LNCAP (cell line): ENCODE measurements around the gene SFXN1.

Experiments used
- TF ChIP-seq, protein P1 (sequence below): fragments of 450-650 bp; IDR thresholded peaks from 2 replicates; pipeline ENCODE4 v1.5.1; 2017; ENCODE audit warnings: mild to moderate bottlenecking

The SFXN1 gene

DNA sequence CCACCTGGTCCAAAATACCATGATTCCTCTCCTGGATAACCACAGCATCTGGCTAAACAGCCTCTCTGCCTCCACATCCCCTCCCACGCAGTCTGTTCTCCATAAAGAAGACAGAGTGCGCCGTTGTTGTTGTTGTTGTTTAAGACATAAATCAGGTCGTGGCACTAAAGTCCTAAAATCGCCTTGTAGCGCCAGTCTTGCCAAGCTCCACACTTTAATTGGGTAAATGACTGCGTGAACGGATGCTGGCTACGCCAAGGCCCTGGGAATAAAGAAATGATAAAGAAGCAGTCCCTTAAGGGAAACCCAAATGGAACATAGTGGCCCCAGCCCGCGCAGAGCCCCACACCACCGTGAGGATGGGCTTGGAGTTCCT, 364 bp upstream of the SFXN1 start:
- TF ChIP-seq, protein P1, sequence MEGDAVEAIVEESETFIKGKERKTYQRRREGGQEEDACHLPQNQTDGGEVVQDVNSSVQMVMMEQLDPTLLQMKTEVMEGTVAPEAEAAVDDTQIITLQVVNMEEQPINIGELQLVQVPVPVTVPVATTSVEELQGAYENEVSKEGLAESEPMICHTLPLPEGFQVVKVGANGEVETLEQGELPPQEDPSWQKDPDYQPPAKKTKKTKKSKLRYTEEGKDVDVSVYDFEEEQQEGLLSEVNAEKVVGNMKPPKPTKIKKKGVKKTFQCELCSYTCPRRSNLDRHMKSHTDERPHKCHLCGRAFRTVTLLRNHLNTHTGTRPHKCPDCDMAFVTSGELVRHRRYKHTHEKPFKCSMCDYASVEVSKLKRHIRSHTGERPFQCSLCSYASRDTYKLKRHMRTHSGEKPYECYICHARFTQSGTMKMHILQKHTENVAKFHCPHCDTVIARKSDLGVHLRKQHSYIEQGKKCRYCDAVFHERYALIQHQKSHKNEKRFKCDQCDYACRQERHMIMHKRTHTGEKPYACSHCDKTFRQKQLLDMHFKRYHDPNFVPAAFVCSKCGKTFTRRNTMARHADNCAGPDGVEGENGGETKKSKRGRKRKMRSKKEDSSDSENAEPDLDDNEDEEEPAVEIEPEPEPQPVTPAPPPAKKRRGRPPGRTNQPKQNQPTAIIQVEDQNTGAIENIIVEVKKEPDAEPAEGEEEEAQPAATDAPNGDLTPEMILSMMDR, result no peak

GRCh38 chr5:175479125-175479881, 943 bp downstream of the SFXN1 start:
- TF ChIP-seq, protein P1, result no peak

GRCh38 chr5:175483337-175483736, 5.0 kb downstream of the SFXN1 start:
- TF ChIP-seq, protein P1, result no peak

DNA sequence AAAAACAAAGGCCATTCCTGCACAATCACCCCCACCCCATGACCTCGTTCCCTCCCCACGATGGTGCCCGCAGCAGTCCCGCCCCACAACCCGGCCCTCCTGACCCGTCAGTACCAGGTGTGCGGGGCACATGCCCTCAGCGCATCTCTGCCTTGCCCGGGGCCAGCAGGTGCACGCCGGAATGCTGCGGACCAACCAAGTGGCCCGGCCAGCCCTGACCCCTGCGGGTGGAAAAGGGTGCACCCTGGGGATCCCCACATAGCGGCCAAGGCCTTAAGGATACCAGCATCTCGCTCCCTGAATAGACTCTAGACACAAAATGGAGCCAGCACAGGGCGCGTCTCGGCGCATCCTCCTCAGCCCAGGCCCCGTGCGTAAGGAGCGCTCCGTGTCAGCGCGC, 6.0 kb downstream of the SFXN1 start:
- TF ChIP-seq, protein P1, result no peak

- TF ChIP-seq, protein P1, result no peak
Measured at GRCh38 chr5:175484829-175485228, 6.5 kb downstream of the SFXN1 start.

DNA sequence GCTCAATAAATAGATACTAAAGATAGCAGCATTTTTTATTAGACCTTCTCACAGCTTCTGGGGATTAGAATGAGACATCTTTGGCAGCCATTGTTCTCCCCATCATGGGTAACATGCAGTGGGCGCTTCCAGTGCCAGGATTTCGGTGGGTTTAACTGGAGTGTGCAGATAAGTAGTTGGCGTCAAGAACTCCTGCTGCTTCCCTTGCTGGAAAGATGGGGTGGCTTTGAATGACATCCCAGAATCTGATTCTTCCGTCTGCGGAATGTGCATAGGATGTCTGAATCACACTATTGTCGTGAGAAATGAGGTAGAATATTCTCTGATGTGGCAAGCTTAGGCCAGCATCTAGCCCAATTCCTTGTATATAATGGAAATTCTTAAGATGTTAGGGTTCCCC, 7.3 kb downstream of the SFXN1 start:
- TF ChIP-seq, protein P1, result no peak

DNA sequence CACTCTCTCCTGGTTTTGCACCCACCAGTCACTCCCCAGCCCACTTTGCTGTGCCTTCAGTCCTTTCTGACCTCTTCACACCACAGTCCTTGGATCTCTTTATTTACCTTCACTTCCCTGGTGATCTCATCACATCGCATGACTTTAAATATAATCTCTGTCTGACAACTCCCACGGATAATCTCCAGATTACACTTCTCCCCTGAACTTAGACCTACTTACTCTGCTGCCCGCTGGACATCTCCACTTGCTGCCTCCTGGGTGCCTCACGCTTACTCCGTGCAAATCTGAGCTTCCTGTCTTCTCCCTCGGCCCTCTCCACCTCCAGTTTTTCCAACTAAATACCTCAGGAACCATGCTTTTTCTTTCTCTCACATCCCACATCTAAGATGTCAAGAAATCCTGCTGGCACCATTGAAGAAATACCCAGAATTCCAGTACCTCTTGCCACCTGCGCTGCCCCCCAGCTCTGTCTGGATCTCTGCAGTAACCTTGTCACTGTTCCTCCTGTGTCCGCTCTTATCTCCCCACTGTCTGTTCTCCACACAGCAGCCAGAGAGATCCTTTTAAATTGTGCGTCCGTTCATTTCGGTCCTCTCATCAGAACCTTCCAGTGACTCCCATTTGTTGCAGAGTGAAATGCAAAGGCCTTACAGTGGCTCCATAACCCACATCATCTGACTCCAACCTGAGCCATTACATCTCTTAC, 9.3 kb downstream of the SFXN1 start:
- TF ChIP-seq, protein P1, result no peak
